ENCODE results near the gene SLC2A8. TPM values are rescaled to one million over a fixed set of nuclear protein-coding genes. Genes with fewer than 3 reads are reported as not detected.

SLC2A8 gene
- total RNA-seq, 1 experiment from 2014 or later = 37.4 TPM

GRCh38 chr9:127445851-127446712 is 49.1 kb downstream of the SLC2A8 start:
- no peak for DNase-seq (ENCODE audit: low spot score)
- POLR2A ChIA-PET = interaction anchor here (0.5 to 0.9 kb wide), 3 partner anchors 22 to 470 kb away, joined by 3 read pairs; partner anchors contain the start of gene ZNF79
- no peak for TF ChIP-seq RELA (CRISPR knock-in tag; IDR thresholded peaks at IDR 0.05; ENCODE audit: borderline replicate concordance)
- peak; percentile 67; the same call in 1 of the 2 replicates for TF ChIP-seq IRF2 (CRISPR knock-in tag; IDR thresholded peaks at IDR 0.05; ENCODE audit: borderline replicate concordance, low read depth)
- no peak for TF ChIP-seq NR1H2 (CRISPR knock-in tag; IDR thresholded peaks at IDR 0.05)
- TF ChIP-seq ZNF425 (CRISPR knock-in tag; conservative IDR thresholded peaks at IDR 0.05) = peak; percentile 61; the same call in 1 of the 2 replicates
- TF ChIP-seq IRF1 (CRISPR knock-in tag; IDR thresholded peaks at IDR 0.05) = peak; percentile 33; the same call in 1 of the 2 replicates
- no peak for TF ChIP-seq CDX4 (CRISPR knock-in tag; IDR thresholded peaks at IDR 0.05; ENCODE audit: borderline replicate concordance)
- no peak for TF ChIP-seq ZMAT4 (CRISPR knock-in tag; IDR thresholded peaks at IDR 0.05)
- TF ChIP-seq EMX1 (CRISPR knock-in tag; IDR thresholded peaks at IDR 0.05) = peak; percentile 90
- TF ChIP-seq NFE2L1 (CRISPR knock-in tag; IDR thresholded peaks at IDR 0.05) = peak; percentile 30; the same call in 1 of the 2 replicates
- TF ChIP-seq MAX (CRISPR knock-in tag; IDR thresholded peaks at IDR 0.05) = no peak
- TF ChIP-seq GTF2I (CRISPR knock-in tag; conservative IDR thresholded peaks at IDR 0.05) = peak; percentile 49
- TF ChIP-seq AFF4 (CRISPR knock-in tag; IDR thresholded peaks at IDR 0.05; ENCODE audit: borderline replicate concordance) = no peak; the same call in 1 of the 2 replicates
- peak; percentile 52; the same call in 1 of the 2 replicates for TF ChIP-seq MYBL2 (CRISPR knock-in tag; IDR thresholded peaks at IDR 0.05)
- no peak for TF ChIP-seq ZNF512 (CRISPR knock-in tag; IDR thresholded peaks at IDR 0.05; ENCODE audit: borderline replicate concordance)
- no peak for TF ChIP-seq CBFB (CRISPR knock-in tag; IDR thresholded peaks at IDR 0.05; ENCODE audit: low read depth)
- TF ChIP-seq ZNF263 (CRISPR knock-in tag; IDR thresholded peaks at IDR 0.05; ENCODE audit: low read depth) = no peak
- TF ChIP-seq JUN (CRISPR knock-in tag; IDR thresholded peaks at IDR 0.05) = no peak
- no peak for TF ChIP-seq FOXP1 (CRISPR knock-in tag; IDR thresholded peaks at IDR 0.05; ENCODE audit: borderline replicate concordance)
- no peak for TF ChIP-seq STAT6 (CRISPR knock-in tag; conservative IDR thresholded peaks at IDR 0.05; ENCODE audit: low read depth)
- 0 out of 2 replicates have a peak, but pooled peaks have one; percentile 34 for TF ChIP-seq KAT7 (CRISPR knock-in tag; IDR thresholded peaks at IDR 0.05; ENCODE audit: borderline replicate concordance)
- peak; percentile 99 for TF ChIP-seq ZNF121 (CRISPR knock-in tag; IDR thresholded peaks at IDR 0.05)

More at GRCh38 chr9:127445851-127446712, 49.1 kb downstream of the SLC2A8 start:
- Mint-ChIP-seq H3K36me3 (peaks cover 91% of the 10 kb centered on the region), H3K4me1 (peaks cover 27% of the 10 kb centered on the region), H3K9me3 (no peaks in the 10 kb centered on the region), H3K4me3 (no peak overlapping the region), H3K27me3 (ENCODE audit: low read depth) (no peaks in the 10 kb centered on the region), H3K27ac (peak overlapping the region; percentile 87)
- peak; percentile 5 for ATAC-seq
- CTCF ChIA-PET = interaction anchor here (0.6 to 1.7 kb wide), 4 partner anchors 9 to 234 kb away, joined by 3 to 4 read pairs (median 3); no protein-coding TSS in a partner anchor

Measured in WTC11 (cell line).